Measurements from ENCODE around the gene THEMIS. TPM values are rescaled to one million over a fixed set of nuclear protein-coding genes. Genes with fewer than 3 reads are reported as not detected.

The THEMIS gene
- polyA plus RNA-seq, 1 donor from 2014 or later = not detected

DNA sequence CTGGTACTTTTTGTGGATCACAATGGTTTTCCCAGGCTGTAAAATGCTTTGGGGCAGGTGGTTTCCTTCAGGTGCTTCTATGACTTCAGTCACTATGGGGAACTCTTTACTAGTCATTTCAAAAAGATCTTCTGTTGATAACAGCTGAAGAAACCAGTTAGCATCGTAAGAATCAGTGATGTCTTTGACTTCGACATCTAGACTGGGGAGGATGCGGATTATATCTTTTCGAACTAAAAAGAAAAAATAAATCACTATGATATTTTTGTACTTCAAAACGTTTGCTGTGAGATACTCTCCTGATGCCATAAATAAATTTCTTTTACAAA lies 87.2 kb downstream of the THEMIS start:
- no peaks in the 10 kb centered on the region for H3K27me3 ChIP-seq (ENCODE audit: insufficient read depth, low read depth, low read length)
- H3K79me2 ChIP-seq (replicated peaks; ENCODE audit: insufficient read depth, low read length) = no peaks in the 10 kb centered on the region
- H4K20me1 ChIP-seq (ENCODE audit: insufficient read depth) = no peaks in the 10 kb centered on the region
- H3K4me3 ChIP-seq (ENCODE audit: low read length) = no peak overlapping the region
- no peak overlapping the region for H3K9ac ChIP-seq (ENCODE audit: low read length)
- no peak overlapping the region for H2AFZ ChIP-seq (ENCODE audit: low read depth, low read length)
- H3K36me3 ChIP-seq (ENCODE audit: insufficient read depth, low read length) = no peaks in the 10 kb centered on the region
- H3K27ac ChIP-seq (ENCODE audit: low read length) = no peak overlapping the region
- no peaks in the 10 kb centered on the region for H3F3A ChIP-seq (ENCODE audit: insufficient read depth, low read length, poor library complexity, severe bottlenecking)
- H3K4me2 ChIP-seq (ENCODE audit: low read length) = no peak overlapping the region
- H3K9me2 ChIP-seq (ENCODE audit: insufficient read depth, low read length) = no peaks in the 10 kb centered on the region
- no peaks in the 10 kb centered on the region for H3K9me3 ChIP-seq (ENCODE audit: low read length)
- TF ChIP-seq POLR2AphosphoS5 (IDR thresholded peaks at IDR 0.05) = no peak
- TF ChIP-seq, protein P1, sequence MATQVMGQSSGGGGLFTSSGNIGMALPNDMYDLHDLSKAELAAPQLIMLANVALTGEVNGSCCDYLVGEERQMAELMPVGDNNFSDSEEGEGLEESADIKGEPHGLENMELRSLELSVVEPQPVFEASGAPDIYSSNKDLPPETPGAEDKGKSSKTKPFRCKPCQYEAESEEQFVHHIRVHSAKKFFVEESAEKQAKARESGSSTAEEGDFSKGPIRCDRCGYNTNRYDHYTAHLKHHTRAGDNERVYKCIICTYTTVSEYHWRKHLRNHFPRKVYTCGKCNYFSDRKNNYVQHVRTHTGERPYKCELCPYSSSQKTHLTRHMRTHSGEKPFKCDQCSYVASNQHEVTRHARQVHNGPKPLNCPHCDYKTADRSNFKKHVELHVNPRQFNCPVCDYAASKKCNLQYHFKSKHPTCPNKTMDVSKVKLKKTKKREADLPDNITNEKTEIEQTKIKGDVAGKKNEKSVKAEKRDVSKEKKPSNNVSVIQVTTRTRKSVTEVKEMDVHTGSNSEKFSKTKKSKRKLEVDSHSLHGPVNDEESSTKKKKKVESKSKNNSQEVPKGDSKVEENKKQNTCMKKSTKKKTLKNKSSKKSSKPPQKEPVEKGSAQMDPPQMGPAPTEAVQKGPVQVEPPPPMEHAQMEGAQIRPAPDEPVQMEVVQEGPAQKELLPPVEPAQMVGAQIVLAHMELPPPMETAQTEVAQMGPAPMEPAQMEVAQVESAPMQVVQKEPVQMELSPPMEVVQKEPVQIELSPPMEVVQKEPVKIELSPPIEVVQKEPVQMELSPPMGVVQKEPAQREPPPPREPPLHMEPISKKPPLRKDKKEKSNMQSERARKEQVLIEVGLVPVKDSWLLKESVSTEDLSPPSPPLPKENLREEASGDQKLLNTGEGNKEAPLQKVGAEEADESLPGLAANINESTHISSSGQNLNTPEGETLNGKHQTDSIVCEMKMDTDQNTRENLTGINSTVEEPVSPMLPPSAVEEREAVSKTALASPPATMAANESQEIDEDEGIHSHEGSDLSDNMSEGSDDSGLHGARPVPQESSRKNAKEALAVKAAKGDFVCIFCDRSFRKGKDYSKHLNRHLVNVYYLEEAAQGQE (IDR thresholded peaks at IDR 0.05; ENCODE audit: borderline replicate concordance) = no peak

DNA sequence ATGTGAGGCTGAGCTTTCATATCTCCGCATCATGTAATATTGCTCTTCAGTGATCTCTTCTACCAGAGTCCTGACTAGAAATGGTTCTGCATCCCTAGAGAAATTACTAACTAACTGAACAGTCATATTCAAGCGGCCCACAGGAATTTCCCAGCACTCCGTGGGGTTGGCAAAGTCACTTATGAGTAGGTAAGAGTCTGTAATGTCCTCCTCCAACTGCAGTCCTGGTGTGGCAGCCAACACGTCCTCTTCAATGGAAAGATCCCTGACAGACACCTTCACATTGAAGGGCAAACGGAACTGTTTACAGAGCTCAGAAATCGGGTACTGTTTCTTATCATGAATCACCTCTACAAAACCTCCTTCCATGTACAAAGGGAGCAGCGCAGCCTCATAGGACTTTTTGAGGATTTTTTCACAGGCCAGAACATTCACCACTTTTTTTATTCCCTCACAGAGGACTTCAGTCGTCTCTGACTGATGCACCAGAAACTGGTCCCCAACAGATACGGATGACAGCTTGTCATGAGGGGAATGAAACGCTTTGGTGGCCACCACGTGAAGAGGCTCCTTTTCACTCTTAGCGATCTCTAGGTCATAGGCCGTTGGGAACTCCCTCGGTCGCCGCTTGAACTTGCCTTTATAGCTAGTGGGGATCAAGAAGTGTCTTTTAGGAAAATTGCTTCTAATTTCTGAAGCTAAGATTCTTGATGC lies 87.7 kb downstream of the THEMIS start:
- Histone ChIP-seq H3F3A (ENCODE audit: insufficient read depth, low read length, poor library complexity, severe bottlenecking) (no peaks in the 10 kb centered on the region), H4K20me1 (ENCODE audit: insufficient read depth) (no peaks in the 10 kb centered on the region), H3K36me3 (ENCODE audit: insufficient read depth, low read length) (no peaks in the 10 kb centered on the region), H3K27ac (ENCODE audit: low read length) (no peak overlapping the region), H3K79me2 (replicated peaks; ENCODE audit: insufficient read depth, low read length) (no peaks in the 10 kb centered on the region), H3K9me2 (ENCODE audit: insufficient read depth, low read length) (no peaks in the 10 kb centered on the region), H3K27me3 (ENCODE audit: insufficient read depth, low read depth, low read length) (no peaks in the 10 kb centered on the region), H3K9ac (ENCODE audit: low read length) (no peak overlapping the region), H3K4me2 (ENCODE audit: low read length) (no peak overlapping the region), H3K4me3 (ENCODE audit: low read length) (no peak overlapping the region), H2AFZ (ENCODE audit: low read depth, low read length) (no peak overlapping the region), H3K9me3 (ENCODE audit: low read length) (no peaks in the 10 kb centered on the region)
- TF ChIP-seq, protein P2, sequence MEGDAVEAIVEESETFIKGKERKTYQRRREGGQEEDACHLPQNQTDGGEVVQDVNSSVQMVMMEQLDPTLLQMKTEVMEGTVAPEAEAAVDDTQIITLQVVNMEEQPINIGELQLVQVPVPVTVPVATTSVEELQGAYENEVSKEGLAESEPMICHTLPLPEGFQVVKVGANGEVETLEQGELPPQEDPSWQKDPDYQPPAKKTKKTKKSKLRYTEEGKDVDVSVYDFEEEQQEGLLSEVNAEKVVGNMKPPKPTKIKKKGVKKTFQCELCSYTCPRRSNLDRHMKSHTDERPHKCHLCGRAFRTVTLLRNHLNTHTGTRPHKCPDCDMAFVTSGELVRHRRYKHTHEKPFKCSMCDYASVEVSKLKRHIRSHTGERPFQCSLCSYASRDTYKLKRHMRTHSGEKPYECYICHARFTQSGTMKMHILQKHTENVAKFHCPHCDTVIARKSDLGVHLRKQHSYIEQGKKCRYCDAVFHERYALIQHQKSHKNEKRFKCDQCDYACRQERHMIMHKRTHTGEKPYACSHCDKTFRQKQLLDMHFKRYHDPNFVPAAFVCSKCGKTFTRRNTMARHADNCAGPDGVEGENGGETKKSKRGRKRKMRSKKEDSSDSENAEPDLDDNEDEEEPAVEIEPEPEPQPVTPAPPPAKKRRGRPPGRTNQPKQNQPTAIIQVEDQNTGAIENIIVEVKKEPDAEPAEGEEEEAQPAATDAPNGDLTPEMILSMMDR (IDR thresholded peaks at IDR 0.05; ENCODE audit: poor library complexity, severe bottlenecking) = no peak
- TF ChIP-seq POLR2AphosphoS5 (IDR thresholded peaks at IDR 0.05) (no peak), MXI1 (conservative IDR thresholded peaks at IDR 0.05; ENCODE audit: poor library complexity, severe bottlenecking) (no peak), SMC3 (conservative IDR thresholded peaks at IDR 0.05; ENCODE audit: poor library complexity) (no peak), TAF1 (IDR thresholded peaks at IDR 0.05; ENCODE audit: low read depth) (no peak), EZH2 (IDR thresholded peaks at IDR 0.05; ENCODE audit: borderline replicate concordance, insufficient read depth, low read length, poor library complexity, severe bottlenecking) (no peak)

DNA sequence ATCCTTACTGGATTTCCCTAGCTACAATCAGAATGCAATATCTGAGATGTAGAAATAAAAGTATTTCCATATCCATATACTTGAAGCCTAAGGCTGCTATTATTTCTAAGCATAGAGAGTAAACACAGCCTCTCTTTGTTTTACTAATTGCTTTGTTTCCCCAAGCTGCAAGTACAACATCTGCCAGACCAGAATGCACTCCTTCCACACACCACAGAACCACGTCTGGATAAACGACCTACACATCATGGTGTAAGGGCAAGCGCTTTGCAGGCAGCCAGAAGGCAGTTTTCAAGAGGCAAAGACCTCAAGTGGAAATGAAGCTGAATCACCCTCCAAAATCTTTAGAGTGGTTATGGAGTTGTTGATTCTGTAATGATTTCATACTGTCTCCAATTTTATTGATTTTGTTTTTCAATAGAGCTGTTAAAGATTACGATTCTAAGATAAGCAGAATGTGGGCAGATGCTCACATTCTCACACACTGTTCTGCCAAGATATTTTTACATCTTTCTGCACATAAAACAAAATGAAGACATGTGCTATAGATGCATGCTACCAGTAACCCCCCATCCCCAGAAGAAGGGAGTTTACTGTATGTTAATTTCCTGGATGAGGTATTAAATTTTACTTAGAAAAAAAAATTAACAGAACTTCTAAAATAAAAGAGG lies 88.8 kb downstream of the THEMIS start:
- Histone ChIP-seq H3K36me3 (ENCODE audit: insufficient read depth, low read length) (no peaks in the 10 kb centered on the region), H3K27ac (ENCODE audit: low read length) (no peak overlapping the region), H3K79me2 (replicated peaks; ENCODE audit: insufficient read depth, low read length) (no peaks in the 10 kb centered on the region), H3K9ac (ENCODE audit: low read length) (no peak overlapping the region), H3K4me3 (ENCODE audit: low read length) (no peak overlapping the region), H3K4me2 (ENCODE audit: low read length) (no peak overlapping the region), H3K9me3 (ENCODE audit: low read length) (no peaks in the 10 kb centered on the region), H4K20me1 (ENCODE audit: insufficient read depth) (no peaks in the 10 kb centered on the region), H3K9me2 (ENCODE audit: insufficient read depth, low read length) (no peaks in the 10 kb centered on the region), H3F3A (ENCODE audit: insufficient read depth, low read length, poor library complexity, severe bottlenecking) (no peaks in the 10 kb centered on the region), H2AFZ (ENCODE audit: low read depth, low read length) (no peak overlapping the region), H3K27me3 (ENCODE audit: insufficient read depth, low read depth, low read length) (no peaks in the 10 kb centered on the region)
- TF ChIP-seq, protein P2 (IDR thresholded peaks at IDR 0.05; ENCODE audit: poor library complexity, severe bottlenecking) = no peak

Data from neural cell (in vitro differentiated cells).